Measurements from ENCODE around the gene GPC1. TPM values are rescaled to one million over a fixed set of nuclear protein-coding genes. Genes with fewer than 3 reads are reported as not detected.

GPC1 gene
- total and polyA plus RNA-seq, 10 of the 15 experiments (the other 5 are each of a cell fraction or from before 2014, with no cell fraction given) = 0.06 to 0.77 (median 0.23) TPM; not detected in 3

GRCh38 chr2:240509667-240510512, 74.4 kb downstream of the GPC1 start:
- ChIA-PET SMC1A (ENCODE audit: uncharacterized antibody, unreplicated experiment) (no interaction called here), RAD21 (ENCODE audit: unreplicated experiment) (no interaction called here), POLR2A (interaction anchor here (0.5 kb wide), 1 partner anchor 39 kb away, joined by 4 read pairs; no protein-coding TSS in a partner anchor), CTCF (interaction anchor here (1.0 kb wide), 1 partner anchor 14 kb away, joined by 3 read pairs; no protein-coding TSS in a partner anchor)
- H3K4me3 ChIP-seq = no peak overlapping the region
- H4K20me1 ChIP-seq (ENCODE audit: control insufficient read depth, insufficient read depth) = no peaks in the 10 kb centered on the region
- no peaks in the 10 kb centered on the region for H3K36me3 ChIP-seq (ENCODE audit: control insufficient read depth in 2 of 2, insufficient read depth in 2 of 2, low read length in 1 of 2)
- no peaks in the 10 kb centered on the region for H3K27me3 ChIP-seq (replicated peaks in 1 of 2; ENCODE audit: control insufficient read depth in 2 of 2, insufficient read depth in 2 of 2, low read length in 1 of 2)
- peaks cover 9% of the 10 kb centered on the region for H3K4me1 ChIP-seq (ENCODE audit: control insufficient read depth, insufficient read depth, low read length)
- DNase-seq (ENCODE audit: low read depth, low spot score) (no peak), ATAC-seq (no peak), FAIRE-seq (no peak)
- H3K9ac ChIP-seq (ENCODE audit: control insufficient read depth, insufficient read depth, low read length) = no peak overlapping the region
- H3K4me2 ChIP-seq (ENCODE audit: control insufficient read depth, insufficient read depth) = no peak overlapping the region
- in situ Hi-C loops (cut with MboI) (loop anchor here (25.0 kb wide), 1 partner anchor 327 kb away; no protein-coding TSS in a partner anchor), intact Hi-C loops (cut with micrococcal nuclease; ENCODE audit: unreplicated experiment) (loop anchor here (5.0 to 10.0 kb wide), 3 partner anchors 57 to 225 kb away; partner anchors contain the start of gene RNPEPL1)
- no peak overlapping the region for H2AFZ ChIP-seq (ENCODE audit: control insufficient read depth, low read depth, low read length)
- no peaks in the 10 kb centered on the region for H3K9me3 ChIP-seq (replicated peaks; ENCODE audit: control insufficient read depth, insufficient read depth, low read length)
- no peak overlapping the region for H3K27ac ChIP-seq (ENCODE audit: control insufficient read depth, insufficient read depth)
- BruUV-seq (replicated peaks) = no TSS peak
- 72% methylated on average over 5 of the region's 12 CpGs for WGBS (ENCODE audit: insufficient coverage, insufficient replicate concordance, low lambda C conversion rate, missing lambda C conversion rate)
- no peaks in the 10 kb centered on the region for H3K79me2 ChIP-seq (ENCODE audit: control insufficient read depth, insufficient read depth, low read length)
- no peak for TF ChIP-seq ASH2L (IDR thresholded peaks at IDR 0.05; ENCODE audit: borderline replicate concordance, low read depth)
- TF ChIP-seq NBN (IDR thresholded peaks at IDR 0.05) = no peak
- no peak for TF ChIP-seq MLLT1 (IDR thresholded peaks at IDR 0.05)
- TF ChIP-seq SMAD1 (IDR thresholded peaks at IDR 0.05; ENCODE audit: low read depth, partially characterized antibody) = no peak
- TF ChIP-seq ZZZ3 (IDR thresholded peaks at IDR 0.05; ENCODE audit: control insufficient read depth, insufficient read length, low read depth) = no peak
- no peak for TF ChIP-seq WRNIP1 (IDR thresholded peaks at IDR 0.05; ENCODE audit: borderline replicate concordance, low read depth, low read length)
